ENCODE measurements around the gene GNAL. TPM values are rescaled to one million over a fixed set of nuclear protein-coding genes. Genes with fewer than 3 reads are reported as not detected.

Gene GNAL
- total RNA-seq, 1 experiment from 2014 or later: 24.0 TPM

- Histone ChIP-seq H3K9ac (ENCODE audit: extremely low read depth, insufficient read length, low read length) (no peak overlapping the region), H2BK5ac (ENCODE audit: insufficient read length, low read length) (no peak overlapping the region), H2BK120ac (ENCODE audit: low read depth, low read length, poor library complexity, severe bottlenecking) (no peak overlapping the region), H2AFZ (ENCODE audit: low read length) (no peak overlapping the region), H3K79me2 (ENCODE audit: insufficient read depth, low read length) (no peaks in the 10 kb centered on the region), H4K8ac (replicated peaks; ENCODE audit: insufficient read length, low read depth, low read length) (no peak overlapping the region), H3K9me3 (ENCODE audit: control insufficient read depth, low read depth, low read length) (no peaks in the 10 kb centered on the region), H2BK12ac (ENCODE audit: insufficient read length, low read depth, low read length) (no peak overlapping the region), H2AK5ac (ENCODE audit: insufficient read length, low read length) (no peak overlapping the region), H3K4me2 (ENCODE audit: insufficient read depth, insufficient read length, low read length) (no peak overlapping the region), H3K27ac (ENCODE audit: insufficient read length, low read depth, low read length) (no peak overlapping the region), H3K4me1 (ENCODE audit: insufficient read depth, low read length) (no peaks in the 10 kb centered on the region), H3K56ac (ENCODE audit: insufficient read length, low read depth, low read length) (no peak overlapping the region), H3K23me2 (ENCODE audit: insufficient read length, low read depth, low read length, poor library complexity, severe bottlenecking) (no peaks in the 10 kb centered on the region), H3T11ph (ENCODE audit: low read length) (no peak overlapping the region), H3K18ac (ENCODE audit: insufficient read length, low read depth, low read length) (no peak overlapping the region), H4K91ac (ENCODE audit: insufficient read length, low read depth, low read length) (no peak overlapping the region), H3K79me1 (ENCODE audit: insufficient read depth, low read depth, low read length, poor library complexity, severe bottlenecking) (no peaks in the 10 kb centered on the region), H3K27me3 (ENCODE audit: insufficient read depth, low read length) (no peaks in the 10 kb centered on the region), H3K4ac (ENCODE audit: low read depth, low read length) (no peak overlapping the region), H4K5ac (ENCODE audit: insufficient read length, low read depth, low read length) (no peak overlapping the region), H2BK20ac (ENCODE audit: low read depth, low read length, poor library complexity, severe bottlenecking) (no peak overlapping the region), H3K23ac (ENCODE audit: insufficient read length, low read depth, low read length) (no peak overlapping the region), H3K14ac (ENCODE audit: insufficient read depth, low read length) (no peak overlapping the region), H4K20me1 (ENCODE audit: control insufficient read depth, insufficient read depth, insufficient read length) (no peaks in the 10 kb centered on the region), H2BK15ac (ENCODE audit: low read depth, low read length) (no peak overlapping the region)
- no peaks in the 10 kb centered on the region for H3K36me3 Mint-ChIP-seq (ENCODE audit: insufficient read depth in 1 of 3, low read depth in 3 of 3)
- WGBS (ENCODE audit: extremely low coverage, insufficient read length, low lambda C conversion rate): 100% methylated on average over 1 of the region's 10 CpGs
- peaks cover 8 to 9% of the 10 kb centered on the region in 2 experiments; a peak in 3 of 4 replicates for H3K4me1 Mint-ChIP-seq
- no peak overlapping the region for H3K4me3 Mint-ChIP-seq
- H3K27ac Mint-ChIP-seq: no peak overlapping the region
- H3K9me3 Mint-ChIP-seq: no peaks in the 10 kb centered on the region
- H3K27me3 Mint-ChIP-seq (ENCODE audit: low read depth): peaks cover 10% of the 10 kb centered on the region
- TF ChIP-seq, protein P1, sequence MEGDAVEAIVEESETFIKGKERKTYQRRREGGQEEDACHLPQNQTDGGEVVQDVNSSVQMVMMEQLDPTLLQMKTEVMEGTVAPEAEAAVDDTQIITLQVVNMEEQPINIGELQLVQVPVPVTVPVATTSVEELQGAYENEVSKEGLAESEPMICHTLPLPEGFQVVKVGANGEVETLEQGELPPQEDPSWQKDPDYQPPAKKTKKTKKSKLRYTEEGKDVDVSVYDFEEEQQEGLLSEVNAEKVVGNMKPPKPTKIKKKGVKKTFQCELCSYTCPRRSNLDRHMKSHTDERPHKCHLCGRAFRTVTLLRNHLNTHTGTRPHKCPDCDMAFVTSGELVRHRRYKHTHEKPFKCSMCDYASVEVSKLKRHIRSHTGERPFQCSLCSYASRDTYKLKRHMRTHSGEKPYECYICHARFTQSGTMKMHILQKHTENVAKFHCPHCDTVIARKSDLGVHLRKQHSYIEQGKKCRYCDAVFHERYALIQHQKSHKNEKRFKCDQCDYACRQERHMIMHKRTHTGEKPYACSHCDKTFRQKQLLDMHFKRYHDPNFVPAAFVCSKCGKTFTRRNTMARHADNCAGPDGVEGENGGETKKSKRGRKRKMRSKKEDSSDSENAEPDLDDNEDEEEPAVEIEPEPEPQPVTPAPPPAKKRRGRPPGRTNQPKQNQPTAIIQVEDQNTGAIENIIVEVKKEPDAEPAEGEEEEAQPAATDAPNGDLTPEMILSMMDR (conservative IDR thresholded peaks at IDR 0.05): no peak
- no peak for DNase-seq
Observed at GRCh38 chr18:11676386-11676785, 12.7 kb upstream of the GNAL start.
